PC-3 (cell line): Measurements from ENCODE around the gene STAT4. TPM values are rescaled to one million over a fixed set of nuclear protein-coding genes. Genes with fewer than 3 reads are reported as not detected.

Experiments used
- ATAC-seq: fragments of 200-7000 bp; cut with Tn5 transposase; 2 replicates; pipeline ENCODE4 v1.9.1; 2020; ENCODE audit warnings: mild to moderate bottlenecking, moderate library complexity
- BruUV-seq: library from RNA; stranded (reverse); fragments of 400-500 nt; replicated peaks from 2 replicates; lab custom pipeline; 2021; lab: Mats Ljungman, UMichigan
- CTCF ChIA-PET: fragments of 300-600 bp; sonication (Branson Sonifier 250); formaldehyde crosslinking; loops from one replicate; lab custom pipeline; 2022; ENCODE audit warnings: antibody characterized with exemption; lab: Charles Lee
- POLR2A ChIA-PET: fragments of 300-600 bp; sonication (Branson Sonifier 250); formaldehyde crosslinking; loops from one replicate; lab custom pipeline; 2022; ENCODE audit warnings: antibody characterized with exemption; ENCODE audit not compliant: unreplicated experiment; lab: Charles Lee
- DNase-seq: peaks from one replicate; pipeline ENCODE4 v3.0.0-alpha.2; 2015
- H2AFZ ChIP-seq: fragments of 300-600 bp; sonication (generic); 2 replicates; pipeline ENCODE4 v1.6.0; 2016; ENCODE audit warnings: antibody characterized with exemption, low read length
- H3F3A ChIP-seq: fragments of 300-600 bp; sonication (generic); one replicate; pipeline ENCODE4 v1.6.0; 2017; ENCODE audit warnings: antibody characterized with exemption, low read length, control low read depth, mild to moderate bottlenecking; ENCODE audit not compliant: unreplicated experiment
- H3K27ac ChIP-seq: fragments of 300-600 bp; sonication (generic); 2 replicates; pipeline ENCODE4 v1.5.1; 2016; ENCODE audit warnings: mild to moderate bottlenecking, low read length
- H3K27me3 ChIP-seq: fragments of 300-600 bp; sonication (generic); 2 replicates; pipeline ENCODE4 v1.6.1; 2016; ENCODE audit warnings: low read length, mixed read lengths
- H3K36me3 ChIP-seq: fragments of 300-600 bp; sonication (generic); 2 replicates; pipeline ENCODE4 v1.6.1; 2016; ENCODE audit warnings: low read depth, mixed run types, low read length, mixed read lengths
- H3K4me1 ChIP-seq: fragments of 300-600 bp; sonication (generic); 2 replicates; pipeline ENCODE4 v1.5.1; 2016; ENCODE audit warnings: low read length; ENCODE audit not compliant: insufficient read depth
- H3K4me2 ChIP-seq: fragments of 300-600 bp; sonication (generic); 2 replicates; pipeline ENCODE4 v1.6.0; 2016; ENCODE audit warnings: low read length
- H3K4me3 ChIP-seq: fragments of 300-600 bp; sonication (generic); 2 replicates; pipeline ENCODE4 v1.5.1; 2016; ENCODE audit warnings: mild to moderate bottlenecking, low read length, mixed read lengths
- H3K79me2 ChIP-seq: fragments of 300-600 bp; sonication (generic); 2 replicates; pipeline ENCODE4 v1.6.1; 2017; ENCODE audit warnings: low read length, mixed read lengths
- H3K9ac ChIP-seq: fragments of 300-600 bp; sonication (generic); 2 replicates; pipeline ENCODE4 v1.6.0; 2016; ENCODE audit warnings: mild to moderate bottlenecking, low read length
- H3K9me2 ChIP-seq: fragments of 300-600 bp; sonication (generic); replicated peaks from 2 replicates; pipeline ENCODE4 v1.6.1; 2016; ENCODE audit warnings: mixed run types, low read length, mixed read lengths
- H3K9me3 ChIP-seq: fragments of 300-600 bp; sonication (generic); 2 replicates; pipeline ENCODE4 v1.6.1; 2016; ENCODE audit warnings: low read length, mixed read lengths
- H4K20me1 ChIP-seq: fragments of 300-600 bp; sonication (generic); 2 replicates; pipeline ENCODE4 v1.6.1; 2016; ENCODE audit warnings: low read length, mixed read lengths
- EZH2 ChIP-seq: fragments of 300-600 bp; sonication (generic); IDR thresholded peaks from one replicate; pipeline ENCODE4 v1.6.1; 2017; ENCODE audit warnings: antibody characterized with exemption, mild to moderate bottlenecking, low read length; ENCODE audit not compliant: unreplicated experiment
- EZH2phosphoT487 ChIP-seq: fragments of 300-600 bp; sonication (generic); IDR thresholded peaks from 2 replicates; pipeline ENCODE4 v1.6.1; 2018; ENCODE audit warnings: mild to moderate bottlenecking, antibody characterized with exemption, low read length, borderline replicate concordance
- intact Hi-C: fragments of 100-400 bp; cut with micrococcal nuclease; formaldehyde crosslinking; loops from 2 replicates; pipeline ENCODE4 v1.9.0; 2023
- total RNA-seq: library from RNA; depleted of rRNA; stranded (reverse); fragments of >200 nt; gene quantifications from 2 replicates; pipeline ENCODE4 v1.2.3, GENCODE V29; 2014
- TF ChIP-seq, protein P1 (sequence below): fragments of 300-600 bp; sonication (generic); conservative IDR thresholded peaks from 2 replicates; pipeline ENCODE4 v1.5.1; 2017; ENCODE audit warnings: antibody characterized with exemption, low read depth, mild to moderate bottlenecking, low read length

Gene STAT4
- total RNA-seq, 1 experiment from 2014 or later, result 1.6 TPM

GRCh38 chr2:191032588-191033429 is 118.0 kb downstream of the STAT4 start:
- intact Hi-C loops, result no loop called here
- no peak overlapping the region for H3K27ac ChIP-seq
- no peaks in the 10 kb centered on the region for H3F3A ChIP-seq
- H3K4me3 ChIP-seq, result no peak overlapping the region
- TF ChIP-seq, protein P1, sequence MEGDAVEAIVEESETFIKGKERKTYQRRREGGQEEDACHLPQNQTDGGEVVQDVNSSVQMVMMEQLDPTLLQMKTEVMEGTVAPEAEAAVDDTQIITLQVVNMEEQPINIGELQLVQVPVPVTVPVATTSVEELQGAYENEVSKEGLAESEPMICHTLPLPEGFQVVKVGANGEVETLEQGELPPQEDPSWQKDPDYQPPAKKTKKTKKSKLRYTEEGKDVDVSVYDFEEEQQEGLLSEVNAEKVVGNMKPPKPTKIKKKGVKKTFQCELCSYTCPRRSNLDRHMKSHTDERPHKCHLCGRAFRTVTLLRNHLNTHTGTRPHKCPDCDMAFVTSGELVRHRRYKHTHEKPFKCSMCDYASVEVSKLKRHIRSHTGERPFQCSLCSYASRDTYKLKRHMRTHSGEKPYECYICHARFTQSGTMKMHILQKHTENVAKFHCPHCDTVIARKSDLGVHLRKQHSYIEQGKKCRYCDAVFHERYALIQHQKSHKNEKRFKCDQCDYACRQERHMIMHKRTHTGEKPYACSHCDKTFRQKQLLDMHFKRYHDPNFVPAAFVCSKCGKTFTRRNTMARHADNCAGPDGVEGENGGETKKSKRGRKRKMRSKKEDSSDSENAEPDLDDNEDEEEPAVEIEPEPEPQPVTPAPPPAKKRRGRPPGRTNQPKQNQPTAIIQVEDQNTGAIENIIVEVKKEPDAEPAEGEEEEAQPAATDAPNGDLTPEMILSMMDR, result no peak
- TF ChIP-seq EZH2phosphoT487 (no peak), EZH2 (no peak)
- no peak overlapping the region for H3K9ac ChIP-seq
- H3K9me3 ChIP-seq, result no peaks in the 10 kb centered on the region
- ChIA-PET POLR2A (no interaction called here), CTCF (no interaction called here)
- peaks cover 3% of the 10 kb centered on the region; the same call in 1 of the 2 replicates for H3K9me2 ChIP-seq
- no peaks in the 10 kb centered on the region for H3K36me3 ChIP-seq
- ATAC-seq (no peak), DNase-seq (no peak)
- H4K20me1 ChIP-seq, result no peaks in the 10 kb centered on the region
- no peaks in the 10 kb centered on the region for H3K27me3 ChIP-seq
- BruUV-seq, result no TSS peak
- peaks cover under 1% of the 10 kb centered on the region; the same call in 1 of the 2 replicates for H3K4me1 ChIP-seq
- H3K4me2 ChIP-seq, result no peak overlapping the region
- no peaks in the 10 kb centered on the region for H3K79me2 ChIP-seq
- no peak overlapping the region for H2AFZ ChIP-seq

DNA sequence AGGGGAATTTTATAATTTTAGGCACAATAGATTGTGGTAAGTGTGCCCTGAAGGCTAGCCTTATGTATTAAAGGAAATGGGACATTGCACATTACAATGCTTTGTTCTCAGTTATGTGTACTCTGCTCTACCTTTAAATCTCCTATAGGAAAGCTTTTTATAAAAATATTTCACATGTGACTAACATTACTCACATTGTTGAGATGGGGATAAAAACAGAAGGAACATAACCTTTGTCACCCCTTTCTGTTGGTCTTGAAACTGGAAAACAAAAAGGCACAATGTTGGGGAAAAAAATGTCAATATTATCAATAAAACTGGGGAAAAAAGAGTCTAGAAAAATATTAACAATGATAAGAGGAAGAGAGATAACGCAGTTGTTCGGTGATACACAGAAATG is 119.5 kb downstream of the STAT4 start:
- TF ChIP-seq EZH2, result no peak
- TF ChIP-seq, protein P1, result no peak
- TF ChIP-seq EZH2phosphoT487, result no peak
- Histone ChIP-seq H2AFZ (no peak overlapping the region), H3K4me2 (no peak overlapping the region), H3F3A (no peaks in the 10 kb centered on the region), H3K9me2 (no peaks in the 10 kb centered on the region), H3K79me2 (no peaks in the 10 kb centered on the region), H3K9ac (no peak overlapping the region), H4K20me1 (no peaks in the 10 kb centered on the region), H3K36me3 (no peaks in the 10 kb centered on the region), H3K4me1 (no peaks in the 10 kb centered on the region), H3K9me3 (no peaks in the 10 kb centered on the region), H3K27ac (no peak overlapping the region), H3K4me3 (no peak overlapping the region), H3K27me3 (no peaks in the 10 kb centered on the region)
- ATAC-seq, result no peak
- no TSS peak for BruUV-seq
- intact Hi-C loops, result no loop called here
- ChIA-PET CTCF (no interaction called here), POLR2A (no interaction called here)
- no peak for DNase-seq
